AG09319 (cell line): Measurements from ENCODE around the gene ZBTB38.

Experiments
- DNase-seq: peaks from one replicate; pipeline ENCODE4 v3.0.0-alpha.2; 2010; ENCODE audit warnings: low read depth; ENCODE audit errors: extremely low read depth
- TF ChIP-seq, protein P1 (sequence below): IDR thresholded peaks from 2 replicates; pipeline ENCODE4 v1.5.1; 2011; ENCODE audit warnings: low read depth, mild to moderate bottlenecking, inconsistent platforms, low read length, moderate library complexity

The ZBTB38 gene

GRCh38 chr3:141328286-141329166 lies 39.8 kb upstream of the ZBTB38 start:
- DNase-seq, result no peak
- TF ChIP-seq, protein P1, sequence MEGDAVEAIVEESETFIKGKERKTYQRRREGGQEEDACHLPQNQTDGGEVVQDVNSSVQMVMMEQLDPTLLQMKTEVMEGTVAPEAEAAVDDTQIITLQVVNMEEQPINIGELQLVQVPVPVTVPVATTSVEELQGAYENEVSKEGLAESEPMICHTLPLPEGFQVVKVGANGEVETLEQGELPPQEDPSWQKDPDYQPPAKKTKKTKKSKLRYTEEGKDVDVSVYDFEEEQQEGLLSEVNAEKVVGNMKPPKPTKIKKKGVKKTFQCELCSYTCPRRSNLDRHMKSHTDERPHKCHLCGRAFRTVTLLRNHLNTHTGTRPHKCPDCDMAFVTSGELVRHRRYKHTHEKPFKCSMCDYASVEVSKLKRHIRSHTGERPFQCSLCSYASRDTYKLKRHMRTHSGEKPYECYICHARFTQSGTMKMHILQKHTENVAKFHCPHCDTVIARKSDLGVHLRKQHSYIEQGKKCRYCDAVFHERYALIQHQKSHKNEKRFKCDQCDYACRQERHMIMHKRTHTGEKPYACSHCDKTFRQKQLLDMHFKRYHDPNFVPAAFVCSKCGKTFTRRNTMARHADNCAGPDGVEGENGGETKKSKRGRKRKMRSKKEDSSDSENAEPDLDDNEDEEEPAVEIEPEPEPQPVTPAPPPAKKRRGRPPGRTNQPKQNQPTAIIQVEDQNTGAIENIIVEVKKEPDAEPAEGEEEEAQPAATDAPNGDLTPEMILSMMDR, result no peak

DNA sequence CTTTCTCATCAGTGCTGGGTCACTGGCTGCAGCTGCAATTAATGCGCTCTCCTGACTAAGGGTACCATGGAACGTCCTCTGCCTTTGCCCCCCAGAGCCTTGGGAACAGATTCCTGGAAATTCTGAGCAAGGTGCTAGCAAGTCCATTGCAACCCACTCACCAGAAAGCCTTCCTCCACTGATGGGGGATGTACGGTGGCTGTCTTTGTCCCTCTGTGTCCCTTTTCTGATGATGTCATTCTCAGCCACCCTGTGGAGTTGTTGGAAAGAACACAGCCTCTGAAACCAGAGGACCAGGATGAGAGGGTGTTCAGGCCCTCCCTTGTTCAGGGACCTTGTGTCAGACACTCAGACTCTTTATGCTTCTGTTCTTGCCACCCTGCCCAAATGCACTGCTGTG lies 38.1 kb upstream of the ZBTB38 start:
- TF ChIP-seq, protein P1, result no peak

GRCh38 chr3:141330718-141331376 lies 37.5 kb upstream of the ZBTB38 start:
- no peak for DNase-seq
- TF ChIP-seq, protein P1, result no peak

More for the DNA sequence above, 38.1 kb upstream of the ZBTB38 start:
- no peak for DNase-seq

GRCh38 chr3:141331377-141332318 lies 36.7 kb upstream of the ZBTB38 start:
- TF ChIP-seq, protein P1, result no peak
- DNase-seq, result peak; percentile 52

DNA sequence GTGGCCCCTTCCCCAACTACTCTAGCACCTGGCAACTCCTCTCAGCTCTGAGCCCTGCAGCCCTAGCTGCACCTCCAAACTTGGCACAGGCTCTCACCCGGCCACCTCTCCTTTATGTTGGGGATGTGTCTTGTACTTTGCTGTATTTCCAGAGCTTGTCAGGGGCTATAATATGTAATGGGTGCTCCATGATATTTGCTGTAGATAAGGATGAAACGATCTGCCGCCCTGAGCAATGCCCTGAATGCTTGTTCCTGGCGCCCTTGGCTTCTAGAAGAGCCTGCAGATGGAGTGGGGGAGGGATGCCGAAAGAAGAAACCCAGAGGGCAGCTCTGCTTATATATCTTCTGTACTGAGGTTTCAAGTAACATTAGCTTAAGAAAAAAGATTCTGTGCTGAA lies 35.9 kb upstream of the ZBTB38 start:
- DNase-seq, result no peak
- TF ChIP-seq, protein P1, result no peak

DNA sequence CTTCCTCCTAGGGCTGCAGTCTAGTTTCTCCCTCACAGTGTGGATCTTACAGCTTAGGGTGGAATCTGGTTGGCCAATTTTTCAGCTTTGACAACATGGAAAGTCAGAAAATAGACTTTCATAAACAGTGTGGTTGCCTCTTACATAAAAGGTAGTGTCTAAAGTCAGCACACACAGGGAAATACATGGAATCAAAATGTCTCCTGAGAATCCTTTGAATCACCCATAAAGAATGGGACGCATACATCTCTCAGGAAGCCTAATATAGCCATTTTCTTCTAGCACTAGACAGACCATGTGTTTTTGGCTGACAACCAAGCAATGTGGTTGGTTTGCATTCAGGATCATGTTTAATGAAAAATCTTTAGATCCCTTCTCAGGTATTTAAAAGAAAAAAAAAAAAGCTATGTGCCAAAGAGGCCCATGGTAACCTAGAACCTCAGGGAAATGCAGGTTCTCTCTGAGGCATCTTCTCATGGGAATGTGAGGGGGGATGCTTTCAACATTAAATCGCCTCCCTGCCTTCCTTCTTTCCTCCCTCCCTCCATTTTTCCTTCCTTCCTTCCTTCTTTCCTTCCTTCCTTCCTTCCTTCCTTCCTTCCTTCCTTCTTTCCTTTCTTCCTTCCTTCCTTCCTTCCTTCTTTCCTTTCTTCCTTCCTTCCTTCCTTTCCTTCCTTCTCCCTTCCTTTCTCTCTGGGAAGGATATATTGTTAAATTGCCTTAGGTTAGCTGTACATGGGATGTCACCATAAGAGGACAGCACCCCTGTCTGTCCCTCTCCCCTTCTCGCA lies 34.3 kb upstream of the ZBTB38 start:
- TF ChIP-seq, protein P1, result no peak
- DNase-seq, result no peak
